SU-DHL-6 (cell line): ENCODE data around the gene KIN.
A peak's percentile ranks its signal among the peaks of the same experiment; 100 is the strongest.

Source experiments
- H2AFZ ChIP-seq: fragments of 200-600 bp; sonication (generic); 2 replicates; pipeline ENCODE4 v1.6.1; 2014; ENCODE audit warnings: low read depth, mild to moderate bottlenecking, moderate library complexity, mixed read lengths, antibody characterized with exemption, low read length; ENCODE audit not compliant: severe bottlenecking
- H3F3A ChIP-seq: fragments of 200-600 bp; shearing (Covaris generic); 2 replicates; pipeline ENCODE4 v1.6.0; 2016; ENCODE audit warnings: antibody characterized with exemption, mild to moderate bottlenecking; ENCODE audit not compliant: insufficient read depth
- H3K27ac ChIP-seq: fragments of 200-600 bp; sonication (generic); 2 replicates; pipeline ENCODE4 v1.5.1; 2016; ENCODE audit warnings: low read depth, mild to moderate bottlenecking, low read length, moderate library complexity, mixed read lengths
- H3K27me3 ChIP-seq: fragments of 200-600 bp; sonication (generic), shearing (Covaris generic); 2 replicates; pipeline ENCODE4 v1.6.0; 2014; ENCODE audit warnings: mild to moderate bottlenecking, low read length
- H3K36me3 ChIP-seq: fragments of 200-600 bp; sonication (generic); 2 replicates; pipeline ENCODE4 v1.6.1; 2014; ENCODE audit warnings: mild to moderate bottlenecking, low read length, mixed read lengths
- H3K4me2 ChIP-seq: fragments of 300-600, 200-600 bp; shearing (Covaris generic), sonication (generic); 2 replicates; pipeline ENCODE4 v1.6.0; 2014; ENCODE audit warnings: low read length, low read depth, mild to moderate bottlenecking; ENCODE audit not compliant: poor library complexity, severe bottlenecking
- H3K4me3 ChIP-seq: fragments of 200-600 bp; sonication (generic); 2 replicates; pipeline ENCODE4 v1.5.1; 2014; ENCODE audit warnings: antibody characterized with exemption, low read length, mild to moderate bottlenecking, mixed read lengths; ENCODE audit not compliant: insufficient read depth, poor library complexity, severe bottlenecking
- H3K79me2 ChIP-seq: fragments of 200-600 bp; sonication (generic); 2 replicates; pipeline ENCODE4 v1.6.1; 2014; ENCODE audit warnings: mild to moderate bottlenecking, low read length, moderate library complexity; ENCODE audit not compliant: insufficient read depth
- H3K9ac ChIP-seq: fragments of 200-600 bp; sonication (generic); 2 replicates; pipeline ENCODE4 v1.7.0; 2014; ENCODE audit warnings: mild to moderate bottlenecking, low read length
- H3K9me2 ChIP-seq: fragments of 200-600 bp; sonication (generic); replicated peaks from 2 replicates; pipeline ENCODE4 v1.6.1; 2014; ENCODE audit warnings: low read length; ENCODE audit not compliant: insufficient read depth
- H3K9me3 ChIP-seq: fragments of 200-600 bp; sonication (generic); 2 replicates; pipeline ENCODE4 v1.6.1; 2014; ENCODE audit warnings: low read length, mixed read lengths; ENCODE audit not compliant: insufficient read depth
- H4K20me1 ChIP-seq: fragments of 200-600 bp; sonication (generic); 2 replicates; pipeline ENCODE4 v1.6.1; 2014; ENCODE audit warnings: low read depth, mild to moderate bottlenecking, antibody characterized with exemption, low read length, moderate library complexity, mixed read lengths
- CTCF ChIP-seq: fragments of 200-600 bp; sonication (generic); IDR thresholded peaks from one replicate; pipeline ENCODE4 v1.5.1; 2017; ENCODE audit warnings: antibody characterized with exemption, mild to moderate bottlenecking, low read length, moderate library complexity; ENCODE audit not compliant: insufficient read depth, poor library complexity, severe bottlenecking
- EZH2phosphoT487 ChIP-seq: fragments of 200-600 bp; sonication (generic), shearing (Covaris generic); conservative IDR thresholded peaks from 2 replicates; pipeline ENCODE4 v1.6.1; 2018; ENCODE audit warnings: mild to moderate bottlenecking, antibody characterized with exemption, low read length, moderate library complexity, mixed read lengths

The KIN gene

GRCh38 chr10:7794251-7795026 lies 6.6 kb upstream of the KIN start:
- no peak overlapping the region for H3K4me3 ChIP-seq
- no peaks in the 10 kb centered on the region for H3K27me3 ChIP-seq
- H3K9ac ChIP-seq, result no peak overlapping the region
- peaks cover 37% of the 10 kb centered on the region for H4K20me1 ChIP-seq
- H3F3A ChIP-seq, result no peaks in the 10 kb centered on the region
- H3K36me3 ChIP-seq, result peaks cover 24% of the 10 kb centered on the region
- H3K27ac ChIP-seq, result no peak overlapping the region
- TF ChIP-seq EZH2phosphoT487, result no peak
- TF ChIP-seq CTCF, result no peak
- H2AFZ ChIP-seq, result no peak overlapping the region
- H3K4me2 ChIP-seq, result no peak overlapping the region
- H3K9me3 ChIP-seq, result no peaks in the 10 kb centered on the region
- peaks cover 70% of the 10 kb centered on the region for H3K79me2 ChIP-seq
- no peaks in the 10 kb centered on the region for H3K9me2 ChIP-seq

- Histone ChIP-seq H3K27ac (no peak overlapping the region), H3K27me3 (no peaks in the 10 kb centered on the region), H3K4me3 (no peak overlapping the region), H3K4me2 (no peak overlapping the region), H3K36me3 (peaks cover 14% of the 10 kb centered on the region), H3K9me2 (no peaks in the 10 kb centered on the region), H2AFZ (no peak overlapping the region), H3F3A (no peaks in the 10 kb centered on the region), H3K9me3 (no peaks in the 10 kb centered on the region), H4K20me1 (peaks cover 40% of the 10 kb centered on the region), H3K79me2 (peaks cover 88% of the 10 kb centered on the region), H3K9ac (no peak overlapping the region)
- TF ChIP-seq EZH2phosphoT487 (no peak), CTCF (no peak)
These were observed 4.7 kb upstream of the KIN start for GRCh38 chr10:7792541-7792940.

- Histone ChIP-seq H3K4me2 (peak overlapping the region; percentile 96), H3K9ac (peak overlapping the region; percentile 91), H3K9me3 (no peaks in the 10 kb centered on the region), H2AFZ (no peak overlapping the region), H3K36me3 (no peaks in the 10 kb centered on the region), H4K20me1 (peaks cover 24% of the 10 kb centered on the region), H3K4me3 (peak overlapping the region; percentile 72), H3K79me2 (peaks cover 99% of the 10 kb centered on the region), H3K27me3 (no peaks in the 10 kb centered on the region), H3K9me2 (no peaks in the 10 kb centered on the region), H3K27ac (no peak overlapping the region), H3F3A (no peaks in the 10 kb centered on the region)
- no peak for TF ChIP-seq CTCF
- no peak for TF ChIP-seq EZH2phosphoT487
These were observed 1.6 kb upstream of the KIN start for GRCh38 chr10:7789390-7789789.
